Epithelial cell of umbilical artery (primary cell): ENCODE results near the gene GEMIN2. TPM values are rescaled to one million over a fixed set of nuclear protein-coding genes. Genes with fewer than 3 reads are reported as not detected.

Experiments used
- total RNA-seq: library from RNA; depleted of rRNA; stranded (reverse); fragments of >200 nt; gene quantifications from 2 replicates; pipeline ENCODE4 v1.2.3, GENCODE V29; 2014

GEMIN2 gene, protein sequence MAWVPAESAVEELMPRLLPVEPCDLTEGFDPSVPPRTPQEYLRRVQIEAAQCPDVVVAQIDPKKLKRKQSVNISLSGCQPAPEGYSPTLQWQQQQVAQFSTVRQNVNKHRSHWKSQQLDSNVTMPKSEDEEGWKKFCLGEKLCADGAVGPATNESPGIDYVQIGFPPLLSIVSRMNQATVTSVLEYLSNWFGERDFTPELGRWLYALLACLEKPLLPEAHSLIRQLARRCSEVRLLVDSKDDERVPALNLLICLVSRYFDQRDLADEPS
- total RNA-seq = 41.0 and 56.5 TPM in 2 replicates

DNA sequence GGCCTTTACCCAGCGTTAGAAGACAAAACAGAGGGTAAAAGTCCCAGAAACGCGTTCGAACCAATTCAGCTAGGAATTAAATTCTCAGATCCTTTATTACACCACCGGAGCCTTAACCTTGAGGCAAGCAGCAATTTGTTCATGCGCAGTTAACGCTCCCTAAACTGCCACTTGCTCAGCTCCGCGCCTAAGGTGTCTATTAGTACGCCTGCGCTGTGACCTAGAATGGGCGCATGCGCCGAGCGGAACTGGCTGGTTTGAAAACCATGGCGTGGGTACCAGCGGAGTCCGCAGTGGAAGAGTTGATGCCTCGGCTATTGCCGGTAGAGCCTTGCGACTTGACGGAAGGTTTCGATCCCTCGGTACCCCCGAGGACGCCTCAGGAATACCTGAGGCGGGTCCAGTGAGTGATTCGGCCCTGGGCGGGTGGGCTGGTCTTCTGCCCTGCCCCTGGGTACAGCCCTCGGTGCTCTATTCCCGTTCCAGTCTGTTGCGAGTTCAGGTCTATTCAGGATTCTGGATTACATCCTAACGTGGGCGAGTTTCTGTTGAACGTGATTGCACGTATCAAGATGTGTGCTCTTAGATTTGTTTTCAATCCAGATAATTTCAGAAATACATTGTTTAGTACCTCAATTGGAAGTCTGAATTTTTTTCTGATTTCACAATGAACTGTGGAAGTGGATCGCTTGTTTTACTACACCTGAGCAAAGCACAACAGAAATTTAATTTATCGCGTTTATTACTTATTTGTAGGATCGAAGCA, at the start of gene GEMIN2:
TSS of gene GEMIN2 (plus strand) at position 251 of the 766 bp plus-strand sequence. CDS start at position 267, 16 bp downstream.

DNA sequence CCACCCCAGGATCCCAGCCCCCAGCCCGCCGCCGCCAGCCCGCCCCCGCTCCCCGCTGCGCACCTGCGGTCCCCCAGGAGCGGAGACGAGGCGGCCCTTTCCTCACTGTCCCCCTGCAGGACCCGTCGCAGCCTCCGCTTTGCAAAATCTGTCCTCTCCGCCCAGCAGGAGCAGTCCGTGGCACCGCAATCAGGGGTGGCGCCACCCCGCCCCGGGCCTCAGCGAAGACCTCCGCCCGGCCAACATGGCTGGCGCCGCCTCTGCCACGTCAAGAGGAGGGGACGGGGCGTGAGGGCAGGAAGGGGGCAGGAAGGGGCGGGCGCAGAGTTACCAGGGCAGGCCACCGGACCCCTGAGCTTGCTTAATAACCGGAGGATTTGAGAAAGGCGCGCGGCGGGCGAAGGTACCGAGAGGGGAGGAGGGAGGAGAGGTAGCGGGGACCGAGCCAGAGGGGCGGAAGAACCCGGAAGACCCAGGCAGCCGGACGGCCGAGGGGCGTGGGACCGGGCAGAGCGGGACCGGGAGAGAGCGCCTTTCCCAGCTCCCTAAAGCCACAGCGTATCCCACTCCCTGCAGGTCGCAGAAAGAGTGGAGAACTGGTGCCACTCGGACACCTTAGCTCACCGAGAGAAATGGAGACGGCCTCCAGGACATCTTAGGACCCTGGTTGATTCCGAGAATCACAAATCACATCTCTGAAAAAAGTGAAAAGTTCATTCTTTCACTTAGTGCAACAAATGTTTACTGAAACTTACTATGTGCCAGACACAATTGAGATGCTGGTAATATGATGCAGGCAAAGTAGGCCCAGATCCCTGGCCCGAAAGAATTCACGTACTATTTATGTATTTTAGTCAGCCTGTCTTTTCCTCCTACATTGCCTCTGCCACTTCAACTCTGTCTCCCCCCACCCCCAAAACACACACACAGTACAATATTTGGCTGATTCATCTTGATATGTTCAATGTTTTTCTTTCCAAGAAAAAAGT, 10.9 kb upstream of the GEMIN2 start, which contains the start of gene SEC23A:
TSS of gene SEC23A (minus strand) at position 267 of the 989 bp plus-strand sequence. CDS start 7,117 bp downstream, outside the sequence.

DNA sequence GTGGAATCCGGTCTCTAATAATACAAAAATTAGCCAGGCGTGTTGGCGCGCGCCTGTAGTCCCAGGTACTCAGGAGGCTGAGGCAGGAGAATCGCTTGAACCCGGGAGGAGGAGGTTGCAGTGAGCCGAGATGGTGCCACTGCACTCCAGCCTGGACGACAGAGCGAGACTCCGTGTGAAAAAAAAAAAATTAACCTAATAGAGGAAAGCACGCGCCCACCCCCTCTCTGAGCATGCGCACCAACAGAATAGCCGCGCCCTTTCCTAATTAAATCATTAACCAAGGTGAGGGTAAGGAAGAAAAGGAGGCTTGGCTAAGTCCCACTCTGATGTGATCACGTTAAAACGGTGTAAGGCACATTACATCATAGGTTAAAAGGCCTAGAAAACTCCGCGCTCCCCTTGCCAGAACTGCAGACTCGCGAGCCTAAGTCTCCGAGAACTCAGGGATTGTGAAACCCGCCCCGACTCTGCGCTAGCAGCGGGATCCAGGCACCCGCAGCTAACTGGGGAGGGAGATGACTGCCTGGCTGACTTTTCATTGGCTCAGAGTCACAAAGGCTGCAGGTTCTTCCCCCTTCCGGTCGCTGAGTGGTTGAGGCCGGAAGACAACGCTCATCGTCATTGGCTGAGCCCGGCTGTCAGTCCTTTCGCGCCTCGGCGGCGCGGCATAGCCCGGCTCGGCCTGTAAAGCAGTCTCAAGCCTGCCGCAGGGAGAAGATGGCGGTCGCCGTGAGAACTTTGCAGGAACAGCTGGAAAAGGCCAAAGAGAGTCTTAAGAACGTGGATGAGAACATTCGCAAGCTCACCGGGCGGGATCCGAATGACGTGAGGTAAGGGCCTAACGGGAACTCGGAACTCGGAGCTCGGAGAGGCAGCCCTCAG, 60.7 kb downstream of the GEMIN2 start, which contains the start of gene PNN:
TSS of gene PNN (plus strand) at position 695 of the 885 bp plus-strand sequence. CDS start at position 721, 26 bp downstream.

Other genes starting within 250 kb of the GEMIN2 start
- 295 and 434 TPM in 2 replicates for gene SEC23A, start 11.1 kb upstream of the GEMIN2 start, total RNA-seq
- gene TRAPPC6B, start 56.0 kb downstream of the GEMIN2 start, total RNA-seq = 25.7 and 30.5 TPM in 2 replicates
- 22.4 and 29.0 TPM in 2 replicates for gene PNN, start 60.9 kb downstream of the GEMIN2 start, total RNA-seq
- gene MIA2, start 119.6 kb downstream of the GEMIN2 start, total RNA-seq = 12.3 and 14.3 TPM in 2 replicates